RWPE1 (cell line): ENCODE measurements around the gene ATP13A5.

Experiments used
- CTCF ChIA-PET: fragments of 350-600 bp; sonication (Branson Sonifier 250); formaldehyde crosslinking; extraction: SDS; loops from one replicate; lab custom pipeline; 2021; lab: Yijun Ruan, JAX
- POLR2A ChIA-PET: fragments of 400-600 bp; formaldehyde crosslinking; extraction: SDS; loops from one replicate; lab custom pipeline; 2020; ENCODE audit warnings: antibody characterized with exemption; ENCODE audit not compliant: low non-redundant PET; lab: Yijun Ruan, JAX
- DNase-seq: peaks from one replicate; pipeline ENCODE4 v3.0.0; 2012; ENCODE audit warnings: low spot score
- H3K27ac ChIP-seq: fragments of 450-650 bp; 2 replicates; pipeline ENCODE4 v1.5.1; 2017
- CTCF ChIP-seq: fragments of 450-650 bp; conservative IDR thresholded peaks from 2 replicates; pipeline ENCODE4 v1.5.1; 2017; ENCODE audit warnings: low read depth, mild to moderate bottlenecking

Gene ATP13A5

GRCh38 chr3:193378706-193379105, at the start of gene ATP13A5:
ATP13A5 (minus strand) TSS chr3:193378753; CDS start chr3:193378725, 28 bp downstream.
- ChIA-PET CTCF (no interaction called here), POLR2A (no interaction called here)
- TF ChIP-seq CTCF: no peak
- no peak within 1 kb of the TSS for H3K27ac ChIP-seq
- no peak for DNase-seq

GRCh38 chr3:193418576-193419373, 40.2 kb upstream of the ATP13A5 start:
- H3K27ac ChIP-seq: no peak overlapping the region
- CTCF ChIA-PET: no interaction called here
- no peak for DNase-seq
- POLR2A ChIA-PET: no interaction called here
- TF ChIP-seq CTCF: no peak

GRCh38 chr3:193416629-193417028, 38.1 kb upstream of the ATP13A5 start:
- TF ChIP-seq CTCF: no peak
- DNase-seq: no peak
- ChIA-PET CTCF (no interaction called here), POLR2A (no interaction called here)
- no peak overlapping the region for H3K27ac ChIP-seq

GRCh38 chr3:193407688-193408087, 29.1 kb upstream of the ATP13A5 start:
- POLR2A ChIA-PET: no interaction called here
- TF ChIP-seq CTCF: no peak
- CTCF ChIA-PET: interaction anchor here (0.6 kb wide), 1 partner anchor 23 kb away, joined by 3 read pairs; no protein-coding TSS in a partner anchor

GRCh38 chr3:193407112-193407511, 28.6 kb upstream of the ATP13A5 start:
- no peak overlapping the region for H3K27ac ChIP-seq
- CTCF ChIA-PET: no interaction called here
- no peak for DNase-seq
- TF ChIP-seq CTCF: no peak
- POLR2A ChIA-PET: no interaction called here

More at GRCh38 chr3:193407688-193408087, 29.1 kb upstream of the ATP13A5 start:
- DNase-seq: no peak
- no peak overlapping the region for H3K27ac ChIP-seq

GRCh38 chr3:193403307-193403706, 24.8 kb upstream of the ATP13A5 start:
- no peak overlapping the region for H3K27ac ChIP-seq
- ChIA-PET CTCF (no interaction called here), POLR2A (no interaction called here)
- no peak for DNase-seq
- TF ChIP-seq CTCF: no peak
